DOHH2 (cell line): Measurements from ENCODE around the gene VCL.

Experiments
- H3F3A ChIP-seq: fragments of 200-600 bp; sonication (generic), shearing (Covaris generic); 2 replicates; pipeline ENCODE4 v1.6.0; 2016; ENCODE audit warnings: antibody characterized with exemption, mild to moderate bottlenecking; ENCODE audit not compliant: control insufficient read depth, insufficient read depth
- H3K27ac ChIP-seq: fragments of 200-600 bp; sonication (generic); 2 replicates; pipeline ENCODE4 v1.5.1; 2014; ENCODE audit warnings: low read depth, mild to moderate bottlenecking, low read length, moderate library complexity
- H3K27me3 ChIP-seq: fragments of 200-600 bp; sonication (generic); 2 replicates; pipeline ENCODE4 v1.6.1; 2014; ENCODE audit warnings: mild to moderate bottlenecking, low read length, mixed read lengths; ENCODE audit not compliant: control insufficient read depth
- H3K36me3 ChIP-seq: fragments of 200-600 bp; sonication (generic); 2 replicates; pipeline ENCODE4 v1.6.1; 2014; ENCODE audit warnings: mild to moderate bottlenecking, low read length, moderate library complexity, mixed read lengths; ENCODE audit not compliant: control insufficient read depth
- H3K4me1 ChIP-seq: fragments of 200-600 bp; sonication (generic); 2 replicates; pipeline ENCODE4 v1.6.1; 2014; ENCODE audit warnings: mild to moderate bottlenecking, low read length, mixed read lengths; ENCODE audit not compliant: control insufficient read depth
- H3K4me2 ChIP-seq: fragments of 200-600 bp; sonication (generic); 2 replicates; pipeline ENCODE4 v1.6.0; 2014; ENCODE audit warnings: mild to moderate bottlenecking, low read length, moderate library complexity
- H3K4me3 ChIP-seq: fragments of 200-600 bp; sonication (generic); 2 replicates; pipeline ENCODE4 v1.5.1; 2014; ENCODE audit warnings: mild to moderate bottlenecking, low read length, mixed read lengths
- H3K79me2 ChIP-seq: fragments of 200-600 bp; sonication (generic); 2 replicates; pipeline ENCODE4 v1.6.1; 2014; ENCODE audit warnings: mild to moderate bottlenecking, low read length, mixed read lengths; ENCODE audit not compliant: control insufficient read depth
- H3K9me2 ChIP-seq: fragments of 200-600 bp; sonication (generic); replicated peaks from 2 replicates; pipeline ENCODE4 v1.6.1; 2014; ENCODE audit warnings: mild to moderate bottlenecking, low read length, mixed read lengths; ENCODE audit not compliant: control insufficient read depth
- H3K9me3 ChIP-seq: fragments of 200-600 bp; sonication (generic); 2 replicates; pipeline ENCODE4 v1.6.1; 2014; ENCODE audit warnings: antibody characterized with exemption, low read length, mixed read lengths; ENCODE audit not compliant: control insufficient read depth, insufficient read depth
- H4K20me1 ChIP-seq: fragments of 200-600 bp; sonication (generic); 2 replicates; pipeline ENCODE4 v1.6.0; 2014; ENCODE audit warnings: low read depth, mild to moderate bottlenecking, antibody characterized with exemption, low read length, moderate library complexity; ENCODE audit not compliant: control insufficient read depth, insufficient read depth
- EZH2phosphoT487 ChIP-seq: fragments of 200-600 bp; sonication (generic); IDR thresholded peaks from 2 replicates; pipeline ENCODE4 v1.6.1; 2017; ENCODE audit warnings: borderline replicate concordance, mild to moderate bottlenecking, antibody characterized with exemption, low read length, moderate library complexity, mixed read lengths
- TF ChIP-seq, protein P1 (sequence below): fragments of 200-600 bp; sonication (generic); IDR thresholded peaks from one replicate; pipeline ENCODE4 v1.5.1; 2014; ENCODE audit warnings: antibody characterized with exemption, mild to moderate bottlenecking, low read depth, low read length; ENCODE audit not compliant: poor library complexity, severe bottlenecking

VCL gene

GRCh38 chr10:74160013-74160412, 162.1 kb downstream of the VCL start:
- H3K4me3 ChIP-seq: no peak overlapping the region
- H3K4me1 ChIP-seq: peaks cover 32% of the 10 kb centered on the region
- no peak overlapping the region for H3K27ac ChIP-seq
- TF ChIP-seq, protein P1, sequence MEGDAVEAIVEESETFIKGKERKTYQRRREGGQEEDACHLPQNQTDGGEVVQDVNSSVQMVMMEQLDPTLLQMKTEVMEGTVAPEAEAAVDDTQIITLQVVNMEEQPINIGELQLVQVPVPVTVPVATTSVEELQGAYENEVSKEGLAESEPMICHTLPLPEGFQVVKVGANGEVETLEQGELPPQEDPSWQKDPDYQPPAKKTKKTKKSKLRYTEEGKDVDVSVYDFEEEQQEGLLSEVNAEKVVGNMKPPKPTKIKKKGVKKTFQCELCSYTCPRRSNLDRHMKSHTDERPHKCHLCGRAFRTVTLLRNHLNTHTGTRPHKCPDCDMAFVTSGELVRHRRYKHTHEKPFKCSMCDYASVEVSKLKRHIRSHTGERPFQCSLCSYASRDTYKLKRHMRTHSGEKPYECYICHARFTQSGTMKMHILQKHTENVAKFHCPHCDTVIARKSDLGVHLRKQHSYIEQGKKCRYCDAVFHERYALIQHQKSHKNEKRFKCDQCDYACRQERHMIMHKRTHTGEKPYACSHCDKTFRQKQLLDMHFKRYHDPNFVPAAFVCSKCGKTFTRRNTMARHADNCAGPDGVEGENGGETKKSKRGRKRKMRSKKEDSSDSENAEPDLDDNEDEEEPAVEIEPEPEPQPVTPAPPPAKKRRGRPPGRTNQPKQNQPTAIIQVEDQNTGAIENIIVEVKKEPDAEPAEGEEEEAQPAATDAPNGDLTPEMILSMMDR: no peak
- TF ChIP-seq EZH2phosphoT487: no peak
- H3K9me2 ChIP-seq: no peaks in the 10 kb centered on the region
- H3K9me3 ChIP-seq: no peaks in the 10 kb centered on the region
- H3K27me3 ChIP-seq: peaks cover 7% of the 10 kb centered on the region
- H3K4me2 ChIP-seq: no peak overlapping the region
- H4K20me1 ChIP-seq: peaks cover 9% of the 10 kb centered on the region; the same call in 1 of the 2 replicates
- peaks cover 17% of the 10 kb centered on the region for H3F3A ChIP-seq
- no peaks in the 10 kb centered on the region for H3K36me3 ChIP-seq
- H3K79me2 ChIP-seq: peaks cover 24% of the 10 kb centered on the region

DNA sequence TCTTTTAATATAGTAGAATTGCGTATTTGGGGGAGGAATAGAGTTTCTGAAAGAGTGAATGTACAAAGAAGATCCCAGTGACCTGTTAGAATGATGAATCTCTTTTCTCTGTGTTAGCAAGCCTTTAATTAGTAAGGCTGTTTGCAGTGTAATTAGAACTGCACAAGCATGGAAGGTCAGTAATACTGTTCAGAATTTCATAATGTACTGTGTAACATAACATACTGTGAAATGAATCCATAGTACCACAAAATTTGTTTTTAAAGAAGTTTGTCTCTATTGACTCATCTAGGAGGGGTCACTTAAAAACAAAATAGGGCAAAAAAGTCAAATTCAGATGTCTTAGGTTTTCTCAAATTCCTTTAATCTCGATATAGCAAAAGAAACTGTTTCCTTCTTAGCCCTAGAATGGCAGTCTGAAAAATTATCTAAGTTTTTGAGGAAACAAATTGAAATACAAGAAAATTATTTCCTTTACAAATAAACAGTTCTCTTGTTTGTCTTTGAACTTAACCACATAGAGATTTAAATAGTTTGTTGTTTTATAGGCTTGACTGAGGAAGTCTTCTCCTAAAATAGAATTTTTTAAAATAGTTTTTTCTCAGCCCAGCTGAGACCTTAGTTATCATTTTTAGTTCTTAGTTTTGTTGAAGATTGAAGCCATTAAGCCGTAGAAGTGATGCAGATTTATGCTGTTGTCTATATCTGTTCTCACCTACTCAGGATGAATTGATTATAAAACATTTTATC, 165.6 kb downstream of the VCL start:
- peaks cover 21% of the 10 kb centered on the region for H3F3A ChIP-seq
- peaks cover 27% of the 10 kb centered on the region for H3K27me3 ChIP-seq
- peak overlapping the region; percentile 35 for H3K4me3 ChIP-seq
- H3K4me1 ChIP-seq: peaks cover 58% of the 10 kb centered on the region
- peak overlapping the region; percentile 66 for H3K4me2 ChIP-seq
- peaks cover 11% of the 10 kb centered on the region for H3K79me2 ChIP-seq
- no peaks in the 10 kb centered on the region for H3K9me2 ChIP-seq
- peaks cover 21% of the 10 kb centered on the region; the same call in 1 of the 2 replicates for H4K20me1 ChIP-seq
- H3K36me3 ChIP-seq: no peaks in the 10 kb centered on the region
- TF ChIP-seq, protein P1: no peak
- TF ChIP-seq EZH2phosphoT487: no peak
- H3K9me3 ChIP-seq: no peaks in the 10 kb centered on the region
- peak overlapping the region; percentile 54 for H3K27ac ChIP-seq

DNA sequence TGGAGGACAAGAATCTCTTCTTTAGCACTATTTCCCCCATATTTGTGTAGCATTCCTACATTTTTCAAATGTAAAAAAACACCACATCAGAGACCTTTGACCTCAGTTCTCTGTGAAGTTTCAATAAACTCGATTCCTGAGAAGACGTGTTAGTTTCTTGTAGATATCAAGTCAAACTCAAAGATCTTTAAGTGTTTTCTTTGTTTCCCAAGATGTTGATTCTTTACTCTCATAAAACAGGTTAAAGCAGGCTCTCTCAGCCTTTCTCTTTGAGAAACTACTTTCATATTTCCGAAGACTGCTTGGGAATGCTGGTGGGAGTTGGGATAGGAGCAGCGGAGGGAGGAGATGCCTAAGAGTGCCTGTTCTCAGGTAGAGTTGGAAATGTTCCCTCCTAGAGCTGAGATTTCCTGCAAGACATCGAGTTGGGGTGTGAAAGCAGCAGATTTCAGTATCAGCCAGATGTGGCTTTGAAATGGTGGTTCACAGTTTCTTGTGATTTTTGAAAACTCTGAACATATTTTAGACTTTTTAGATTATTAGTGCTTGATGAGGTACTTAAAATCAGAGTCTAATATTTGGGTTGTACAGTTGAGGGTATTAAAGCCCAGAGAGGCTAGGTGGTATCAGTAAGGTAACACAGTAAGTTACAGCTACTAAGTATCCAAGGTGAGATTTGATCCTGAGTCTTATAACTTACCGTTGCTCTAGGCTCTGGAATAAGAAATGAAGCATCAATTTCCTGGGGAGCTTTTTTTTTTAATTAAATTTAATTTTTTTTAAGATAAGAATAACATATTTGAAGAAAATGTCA, 167.0 kb downstream of the VCL start:
- no peaks in the 10 kb centered on the region for H3K9me3 ChIP-seq
- no peak overlapping the region for H3K27ac ChIP-seq
- H3F3A ChIP-seq: peaks cover 19% of the 10 kb centered on the region
- H3K36me3 ChIP-seq: no peaks in the 10 kb centered on the region
- TF ChIP-seq EZH2phosphoT487: no peak
- TF ChIP-seq, protein P1: no peak
- H3K79me2 ChIP-seq: peaks cover 14% of the 10 kb centered on the region
- peaks cover 71% of the 10 kb centered on the region for H3K4me1 ChIP-seq
- H4K20me1 ChIP-seq: peaks cover 21% of the 10 kb centered on the region; the same call in 1 of the 2 replicates
- peaks cover 27% of the 10 kb centered on the region for H3K27me3 ChIP-seq
- no peaks in the 10 kb centered on the region for H3K9me2 ChIP-seq
- H3K4me2 ChIP-seq: 0 out of 2 replicates have a peak overlapping the region, but pooled peaks have one; percentile 66
- no peak overlapping the region for H3K4me3 ChIP-seq
